Cardiac muscle cell (in vitro differentiated cells and primary cell): ENCODE data around the gene CD82. TPM values are rescaled to one million over a fixed set of nuclear protein-coding genes. Genes with fewer than 3 reads are reported as not detected.
A peak's percentile ranks its signal among the peaks of the same experiment; 100 is the strongest.

Source experiments
- DNase-seq, 2 donors: peaks; one replicate each; pipeline versions ENCODE4 v3.0.0 to v3.0.0-alpha.2; 2010 to 2017; ENCODE audit warnings: low read depth in 1 of 2, low spot score in 1 of 2
- H3K27ac ChIP-seq: fragments of 200-600 bp; sonication (generic); 2 replicates; pipeline ENCODE4 v1.5.1; 2016
- H3K27me3 ChIP-seq: fragments of 200-600 bp; sonication (generic); 2 replicates; pipeline ENCODE4 v1.6.0; 2016; ENCODE audit warnings: control low read depth
- H3K36me3 ChIP-seq: fragments of 200-600 bp; sonication (generic); 2 replicates; pipeline ENCODE4 v1.5.1; 2016; ENCODE audit warnings: control low read depth
- H3K4me1 ChIP-seq: fragments of 200-600 bp; sonication (generic); 2 replicates; pipeline ENCODE4 v1.8.1; 2017; ENCODE audit warnings: low read depth, mild to moderate bottlenecking, mixed run types
- H3K4me3 ChIP-seq: fragments of 200-600 bp; sonication (generic); 2 replicates; pipeline ENCODE4 v1.5.1; 2016; ENCODE audit warnings: mild to moderate bottlenecking
- H3K9me3 ChIP-seq: fragments of 200-600 bp; sonication (generic); 2 replicates; pipeline ENCODE4 v1.5.1; 2017; ENCODE audit warnings: low read depth, mild to moderate bottlenecking, control low read depth
- CTCF ChIP-seq: IDR thresholded peaks from 2 replicates; pipeline ENCODE4 v1.5.1; 2012; ENCODE audit warnings: low read depth, mild to moderate bottlenecking, low read length
- polyA plus RNA-seq: library from polyadenylated mRNA; unstranded; fragments of >200 nt; fragmentation: Nextera tagmentation; extraction: Ambion mirVana; gene quantifications from 2 replicates; pipeline ENCODE4 v1.2.1, GENCODE V29; 2016
- total RNA-seq: library from RNA; depleted of rRNA; stranded (reverse); fragments of >200 nt; gene quantifications from 2 replicates; pipeline ENCODE4 v1.2.3, GENCODE V29; 2016

CD82 gene
- total and polyA plus RNA-seq, 2 experiments from 2014 or later = 14.8 to 33.9 TPM

DNA sequence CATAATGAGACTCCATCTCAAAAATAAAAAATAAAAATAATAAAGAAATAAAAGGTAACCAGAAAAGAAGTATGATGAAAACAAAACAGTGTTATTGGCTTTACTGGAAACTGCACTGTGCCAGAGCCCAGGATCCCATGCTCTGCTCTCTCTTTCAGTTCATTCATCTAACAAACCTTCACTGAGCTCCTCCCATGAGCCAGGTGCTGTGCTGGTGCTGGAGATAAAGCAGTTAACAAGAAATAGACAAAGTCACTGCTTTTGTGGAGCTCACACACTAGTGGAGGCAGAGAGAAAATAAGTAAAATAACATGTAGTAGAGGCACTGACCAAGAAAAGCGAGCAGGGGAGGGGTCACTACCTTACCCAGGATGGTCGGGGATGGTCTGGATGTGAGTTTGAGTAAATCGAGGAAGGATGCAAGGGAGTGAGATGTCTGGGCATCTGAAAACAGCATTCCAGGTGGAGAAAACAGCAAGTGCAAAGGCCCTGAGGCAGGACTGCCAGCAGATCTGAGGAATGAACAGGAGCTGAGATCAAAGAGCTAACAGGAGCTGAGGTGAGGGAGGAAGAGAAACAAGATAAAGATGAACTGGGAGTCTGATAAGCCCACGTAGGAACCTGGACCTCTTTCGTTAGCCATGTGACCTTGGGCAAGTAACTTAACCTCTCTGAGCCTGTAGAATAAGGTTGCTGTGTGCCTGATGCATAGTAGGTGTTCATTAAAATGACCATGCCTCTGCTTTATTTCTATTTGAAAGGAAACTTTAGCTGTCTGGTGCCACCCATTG is 31.3 kb upstream of the CD82 start:
- Histone ChIP-seq H3K4me1 (no peaks in the 10 kb centered on the region), H3K4me3 (no peak overlapping the region), H3K9me3 (no peaks in the 10 kb centered on the region), H3K36me3 (no peaks in the 10 kb centered on the region), H3K27me3 (no peaks in the 10 kb centered on the region), H3K27ac (no peak overlapping the region)
- TF ChIP-seq CTCF = no peak
- DNase-seq = no peak

DNA sequence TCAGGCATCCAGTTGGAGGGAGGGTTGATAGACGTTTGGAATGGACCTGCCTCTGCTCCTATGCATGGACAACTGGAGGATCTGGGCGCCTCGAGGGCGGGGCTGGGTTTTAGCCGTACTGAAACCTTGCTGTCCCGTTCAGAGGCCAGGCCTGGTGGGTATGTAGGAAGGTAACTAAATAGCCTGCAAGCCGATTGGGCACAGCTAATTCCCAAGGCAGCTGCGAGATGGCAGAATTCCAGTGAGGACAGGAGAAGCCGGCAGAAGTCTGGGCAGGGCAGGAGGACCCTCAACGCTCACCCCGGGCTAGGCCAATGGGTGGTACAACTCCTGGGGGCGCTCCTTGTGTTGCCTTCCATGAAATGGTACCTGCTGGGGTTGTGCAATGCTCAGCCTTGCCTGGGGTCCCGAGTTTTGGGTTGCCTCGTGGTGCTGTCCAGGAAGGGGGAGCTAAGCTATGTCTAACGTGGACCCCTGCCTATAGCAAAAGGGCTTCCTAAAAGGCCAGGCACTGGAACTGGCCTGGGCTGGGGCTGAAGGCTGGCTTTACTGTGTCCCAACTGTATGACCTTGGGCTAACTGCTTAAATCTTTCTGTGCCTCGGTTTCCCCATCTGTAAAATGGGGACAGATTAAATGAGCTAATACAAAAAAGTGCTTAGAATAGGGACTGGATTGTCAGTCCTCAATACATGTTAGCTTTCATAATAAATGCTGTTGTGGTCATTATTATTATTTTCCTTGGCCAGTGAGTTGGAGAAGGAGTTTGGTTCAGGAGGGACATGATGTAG is 30.1 kb upstream of the CD82 start:
- no peaks in the 10 kb centered on the region for H3K36me3 ChIP-seq
- no peak overlapping the region for H3K27ac ChIP-seq
- no peak overlapping the region for H3K4me3 ChIP-seq
- DNase-seq = no peak
- no peaks in the 10 kb centered on the region for H3K9me3 ChIP-seq
- no peaks in the 10 kb centered on the region for H3K27me3 ChIP-seq
- H3K4me1 ChIP-seq = no peaks in the 10 kb centered on the region
- no peak for TF ChIP-seq CTCF

- no peaks in the 10 kb centered on the region for H3K36me3 ChIP-seq
Observed at GRCh38 chr11:44536788-44537516, 28.5 kb upstream of the CD82 start.

DNA sequence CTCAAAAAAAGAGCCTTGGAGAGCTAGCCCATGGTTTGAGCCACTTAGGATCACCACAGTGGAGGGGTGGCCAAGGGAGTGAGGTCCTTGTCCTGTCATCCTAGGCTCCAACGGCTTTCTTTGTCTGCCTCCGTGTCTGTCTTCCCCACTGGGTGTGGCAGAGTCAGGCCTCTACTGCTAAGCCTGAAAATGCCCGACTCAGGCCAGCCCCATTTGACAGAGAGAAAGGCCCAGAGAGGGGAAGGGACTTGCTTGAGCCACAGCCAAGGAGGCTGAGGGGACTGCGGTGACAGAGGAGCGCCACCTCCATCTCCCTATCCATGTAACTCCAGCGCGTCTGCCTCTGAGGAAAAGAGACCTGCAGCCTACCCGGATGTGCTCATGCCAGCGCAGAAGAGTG is 27.8 kb upstream of the CD82 start:
- Histone ChIP-seq H3K4me3 (no peak overlapping the region), H3K27me3 (no peaks in the 10 kb centered on the region), H3K4me1 (no peaks in the 10 kb centered on the region), H3K9me3 (no peaks in the 10 kb centered on the region), H3K36me3 (no peaks in the 10 kb centered on the region), H3K27ac (no peak overlapping the region)
- no peak for DNase-seq
- no peak for TF ChIP-seq CTCF

More at GRCh38 chr11:44536788-44537516, 28.5 kb upstream of the CD82 start:
- no peaks in the 10 kb centered on the region for H3K4me1 ChIP-seq
- H3K27ac ChIP-seq = no peak overlapping the region
- H3K27me3 ChIP-seq = no peaks in the 10 kb centered on the region
- H3K9me3 ChIP-seq = no peaks in the 10 kb centered on the region
- no peak for DNase-seq
- H3K4me3 ChIP-seq = no peak overlapping the region
- TF ChIP-seq CTCF = no peak

DNA sequence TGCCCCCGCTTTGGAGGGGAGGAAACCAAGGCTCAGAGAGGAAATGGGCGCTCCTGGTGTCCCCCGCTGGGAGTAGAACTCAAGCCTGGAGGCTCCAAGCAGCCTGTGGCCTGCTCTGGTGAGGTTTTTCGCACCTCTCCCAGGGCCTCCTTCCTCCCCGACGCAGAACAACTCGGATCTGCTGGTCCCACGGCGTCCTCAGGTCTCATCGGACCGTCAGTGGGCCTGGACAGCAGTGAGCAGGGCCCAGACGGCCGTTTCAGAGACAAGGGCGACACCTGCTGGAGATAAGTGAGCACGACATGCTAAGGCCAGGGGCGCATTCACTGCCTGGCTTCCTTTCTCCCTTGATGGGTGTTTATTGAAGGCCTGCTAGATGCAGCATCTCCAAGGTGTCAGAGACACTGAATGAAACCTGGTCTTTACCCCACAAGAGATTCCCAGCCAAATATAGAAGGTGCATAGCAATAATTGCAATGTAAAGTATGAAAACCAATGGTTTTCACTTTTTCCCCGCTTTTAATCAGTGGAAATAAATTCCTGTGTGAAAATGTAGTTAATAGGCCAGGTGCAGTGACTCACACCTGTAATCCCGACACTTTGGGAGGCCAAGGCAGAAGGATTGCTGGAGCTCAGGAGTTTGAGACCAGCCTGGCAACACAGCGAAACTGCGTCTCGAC is 26.9 kb upstream of the CD82 start:
- Histone ChIP-seq H3K4me1 (peaks cover under 1% of the 10 kb centered on the region), H3K27me3 (no peaks in the 10 kb centered on the region), H3K36me3 (no peaks in the 10 kb centered on the region), H3K9me3 (no peaks in the 10 kb centered on the region), H3K4me3 (no peak overlapping the region), H3K27ac (no peak overlapping the region)
- peak; percentile 80 to 85 for DNase-seq
- peak; percentile 95 for TF ChIP-seq CTCF
